Calu3 (cell line): ENCODE results near the gene MUC6. TPM values are rescaled to one million over a fixed set of nuclear protein-coding genes. Genes with fewer than 3 reads are reported as not detected.

ENCODE experiments used
- BruUV-seq: library from RNA; stranded (reverse); fragments of 400-500 nt; replicated peaks from 2 replicates; lab custom pipeline; 2021; lab: Mats Ljungman, UMichigan
- CTCF ChIA-PET: fragments of 300-600 bp; sonication (Branson Sonifier 250); formaldehyde crosslinking; loops from one replicate; lab custom pipeline; 2022; ENCODE audit warnings: antibody characterized with exemption; lab: Charles Lee
- DNase-seq: peaks from one replicate; pipeline ENCODE4 v3.0.0; 2022
- H3K27ac Mint-ChIP-seq: one replicate; pipeline ENCODE4 v1.8.0; 2022; ENCODE audit warnings: mixed read lengths; ENCODE audit not compliant: unreplicated experiment
- H3K27me3 Mint-ChIP-seq: one replicate; pipeline ENCODE4 v1.8.0; 2022; ENCODE audit warnings: mixed read lengths; ENCODE audit not compliant: unreplicated experiment
- H3K36me3 Mint-ChIP-seq: one replicate; pipeline ENCODE4 v1.8.0; 2022; ENCODE audit warnings: mild to moderate bottlenecking, moderate library complexity, mixed read lengths; ENCODE audit not compliant: insufficient read depth, unreplicated experiment
- H3K4me1 Mint-ChIP-seq: one replicate; pipeline ENCODE4 v1.8.0; 2022; ENCODE audit warnings: mild to moderate bottlenecking, low read depth, mixed read lengths; ENCODE audit not compliant: unreplicated experiment
- H3K4me3 Mint-ChIP-seq: one replicate; pipeline ENCODE4 v1.8.0; 2022; ENCODE audit warnings: mild to moderate bottlenecking, low read depth, moderate library complexity, mixed read lengths; ENCODE audit not compliant: unreplicated experiment
- H3K9me3 Mint-ChIP-seq: one replicate; pipeline ENCODE4 v1.8.0; 2022; ENCODE audit warnings: low read depth, mixed read lengths; ENCODE audit not compliant: unreplicated experiment
- intact Hi-C: fragments of 100-400 bp; cut with micrococcal nuclease; formaldehyde crosslinking; loops from one replicate; pipeline ENCODE4 v1.10.0; 2022; ENCODE audit not compliant: unreplicated experiment
- total RNA-seq: library from RNA; stranded (reverse); gene quantifications from 2 replicates; pipeline ENCODE4 v1.2.3, GENCODE V29; 2022
- TF ChIP-seq, protein P1 (sequence below): fragments of 200-600 bp; IDR thresholded peaks from one replicate; pipeline ENCODE4 v1.8.0; 2022; ENCODE audit warnings: antibody characterized with exemption; ENCODE audit not compliant: unreplicated experiment

Gene MUC6
- total RNA-seq, 1 experiment from 2014 or later = 0.73 TPM

DNA sequence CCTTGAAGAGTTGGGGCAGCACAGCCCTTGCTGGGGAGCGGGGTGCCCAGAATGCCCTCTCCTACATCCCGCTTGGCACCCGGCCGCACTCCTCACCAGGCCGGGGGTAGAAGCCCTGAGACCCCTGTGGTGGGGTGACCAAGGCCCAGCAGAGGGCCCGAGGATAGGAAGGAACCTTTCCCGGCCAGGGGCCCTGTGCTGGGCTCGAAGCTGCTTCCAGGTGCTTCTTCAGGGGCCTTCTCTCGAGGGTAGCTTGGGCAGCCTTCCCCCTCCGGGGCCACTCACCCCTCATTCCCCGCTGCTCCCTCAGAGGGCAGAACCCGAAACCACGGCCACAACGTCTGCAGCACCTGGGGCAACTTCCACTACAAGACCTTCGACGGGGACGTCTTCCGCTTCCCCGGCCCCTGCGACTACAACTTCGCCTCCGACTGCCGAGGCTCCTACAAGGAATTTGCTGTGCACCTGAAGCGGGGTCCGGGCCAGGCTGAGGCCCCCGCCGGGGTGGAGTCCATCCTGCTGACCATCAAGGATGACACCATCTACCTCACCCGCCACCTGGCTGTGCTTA lies 38.9 kb upstream of the MUC6 start:
- no peaks in the 10 kb centered on the region for H3K27me3 Mint-ChIP-seq

DNA sequence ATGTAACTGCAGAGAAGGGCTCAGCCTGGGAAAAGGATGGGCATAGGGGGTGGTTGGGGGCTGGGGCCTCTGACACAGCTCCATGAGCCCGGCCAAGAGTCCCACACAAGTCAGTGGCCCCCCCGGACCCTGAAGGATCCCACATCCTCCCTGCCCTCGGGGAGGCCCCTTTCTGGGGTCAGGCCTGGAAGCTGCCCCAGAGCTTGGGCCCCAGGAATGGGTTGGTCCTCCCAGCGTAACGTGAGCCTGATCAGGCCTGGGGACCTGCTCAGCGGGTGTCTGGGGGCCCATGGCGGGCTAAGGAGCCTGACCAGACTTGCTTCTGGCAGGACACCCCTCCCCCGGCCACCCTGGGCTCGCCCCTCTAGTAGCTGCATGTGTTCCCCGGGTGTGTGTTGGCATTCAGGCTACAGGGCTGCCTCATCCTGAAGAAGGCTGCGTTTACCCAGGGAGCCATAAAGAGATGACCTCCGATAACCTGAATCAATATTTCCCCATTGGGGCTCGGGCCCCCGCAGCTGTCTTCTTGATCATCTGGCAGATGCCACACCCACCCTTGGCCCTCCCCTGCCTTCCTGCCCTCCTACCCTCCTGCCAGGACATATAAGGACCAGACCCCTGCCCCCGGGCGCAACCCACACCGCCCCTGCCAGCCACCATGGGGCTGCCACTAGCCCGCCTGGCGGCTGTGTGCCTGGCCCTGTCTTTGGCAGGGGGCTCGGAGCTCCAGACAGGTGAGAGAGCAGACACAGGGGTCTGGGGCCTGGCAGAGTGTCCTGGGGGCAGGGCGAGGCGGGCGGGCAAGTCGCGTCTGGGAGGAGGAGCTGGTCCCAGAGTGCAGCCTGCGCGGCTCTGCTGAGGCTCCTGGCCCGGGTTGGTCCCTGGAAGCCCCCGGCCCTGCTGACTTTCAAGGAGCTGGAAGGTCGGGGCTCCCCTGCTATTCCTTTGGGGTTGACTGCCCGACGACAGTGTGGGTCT lies 38.0 kb upstream of the MUC6 start, which contains the start of gene MUC2:
TSS of gene MUC2 (plus strand) at position 631 of the 978 bp plus-strand sequence.
- no peak for DNase-seq
- Mint-ChIP-seq H3K27ac (no peak within 1 kb of the TSS), H3K4me1 (peaks cover 14% of the 10 kb centered on the region), H3K9me3 (no peaks in the 10 kb centered on the region), H3K36me3 (peaks cover 9% of the 10 kb centered on the region), H3K27me3 (no peaks in the 10 kb centered on the region), H3K4me3 (no peak within 1 kb of the TSS)
- intact Hi-C loops = no loop called here
- CTCF ChIA-PET = interaction anchor here (1.0 kb wide), 1 partner anchor 10 kb away, joined by 3 read pairs; no protein-coding TSS in a partner anchor
- BruUV-seq = no TSS peak
- TF ChIP-seq, protein P1, sequence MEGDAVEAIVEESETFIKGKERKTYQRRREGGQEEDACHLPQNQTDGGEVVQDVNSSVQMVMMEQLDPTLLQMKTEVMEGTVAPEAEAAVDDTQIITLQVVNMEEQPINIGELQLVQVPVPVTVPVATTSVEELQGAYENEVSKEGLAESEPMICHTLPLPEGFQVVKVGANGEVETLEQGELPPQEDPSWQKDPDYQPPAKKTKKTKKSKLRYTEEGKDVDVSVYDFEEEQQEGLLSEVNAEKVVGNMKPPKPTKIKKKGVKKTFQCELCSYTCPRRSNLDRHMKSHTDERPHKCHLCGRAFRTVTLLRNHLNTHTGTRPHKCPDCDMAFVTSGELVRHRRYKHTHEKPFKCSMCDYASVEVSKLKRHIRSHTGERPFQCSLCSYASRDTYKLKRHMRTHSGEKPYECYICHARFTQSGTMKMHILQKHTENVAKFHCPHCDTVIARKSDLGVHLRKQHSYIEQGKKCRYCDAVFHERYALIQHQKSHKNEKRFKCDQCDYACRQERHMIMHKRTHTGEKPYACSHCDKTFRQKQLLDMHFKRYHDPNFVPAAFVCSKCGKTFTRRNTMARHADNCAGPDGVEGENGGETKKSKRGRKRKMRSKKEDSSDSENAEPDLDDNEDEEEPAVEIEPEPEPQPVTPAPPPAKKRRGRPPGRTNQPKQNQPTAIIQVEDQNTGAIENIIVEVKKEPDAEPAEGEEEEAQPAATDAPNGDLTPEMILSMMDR = no peak

More for the DNA sequence above, 38.9 kb upstream of the MUC6 start:
- Mint-ChIP-seq H3K27ac (no peak overlapping the region), H3K9me3 (no peaks in the 10 kb centered on the region), H3K4me1 (peaks cover 14% of the 10 kb centered on the region), H3K36me3 (peaks cover 9% of the 10 kb centered on the region), H3K4me3 (no peak overlapping the region)
- CTCF ChIA-PET = no interaction called here
- intact Hi-C loops = no loop called here
- DNase-seq = no peak
- TF ChIP-seq, protein P1 = no peak
- BruUV-seq = no TSS peak

DNA sequence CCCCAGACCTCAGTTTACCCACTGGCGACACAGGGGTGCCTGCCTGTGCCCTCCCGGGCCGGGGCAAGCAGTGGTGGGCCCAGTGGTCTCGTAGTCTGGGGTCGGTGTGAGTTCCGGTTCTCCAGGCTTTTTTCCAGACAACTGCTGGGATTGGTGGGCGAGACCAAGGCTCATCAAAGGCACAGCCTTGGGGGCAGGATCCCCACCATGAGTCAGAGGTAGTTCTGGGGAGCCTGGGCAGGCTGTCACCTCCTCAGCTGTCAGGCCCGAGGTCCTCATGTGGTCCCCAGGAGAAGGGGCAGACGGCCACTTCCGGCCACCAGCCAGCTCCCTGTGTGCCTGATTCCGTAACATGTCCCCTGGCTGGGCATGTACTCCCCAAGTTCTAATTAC lies 37.3 kb upstream of the MUC6 start:
- no peak overlapping the region for H3K4me3 Mint-ChIP-seq
- H3K4me1 Mint-ChIP-seq = peaks cover 14% of the 10 kb centered on the region
- H3K27me3 Mint-ChIP-seq = no peaks in the 10 kb centered on the region
- TSS peak; percentile 35 for BruUV-seq
- intact Hi-C loops = no loop called here
- TF ChIP-seq, protein P1 = no peak
- peaks cover 9% of the 10 kb centered on the region for H3K36me3 Mint-ChIP-seq
- CTCF ChIA-PET = interaction anchor here (1.0 kb wide), 1 partner anchor 11 kb away, joined by 3 read pairs; no protein-coding TSS in a partner anchor
- no peaks in the 10 kb centered on the region for H3K9me3 Mint-ChIP-seq
- H3K27ac Mint-ChIP-seq = no peak overlapping the region
- DNase-seq = no peak

DNA sequence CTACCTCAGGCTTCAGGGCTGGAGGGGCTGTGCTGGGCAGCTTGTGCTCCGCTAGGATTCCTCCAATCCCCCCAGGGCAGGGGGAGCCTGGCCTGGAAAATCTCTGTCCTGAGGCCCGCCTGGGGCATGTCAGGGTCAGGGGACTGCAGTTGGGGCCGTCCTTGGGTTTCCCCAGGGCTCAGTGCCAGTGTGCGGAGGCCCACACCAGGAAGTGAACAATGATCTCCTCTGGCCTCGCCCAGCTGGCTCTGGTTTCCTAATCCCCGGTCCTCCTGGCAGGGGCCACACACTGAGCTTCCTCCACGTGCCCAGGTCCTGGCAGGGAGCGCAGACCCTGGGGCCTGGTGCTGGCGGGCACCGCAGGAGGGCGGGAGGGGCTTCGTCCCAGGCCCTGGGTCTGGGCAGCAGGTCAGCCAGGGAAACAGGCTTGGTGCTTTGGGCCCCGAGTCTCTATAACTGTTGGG lies 36.8 kb upstream of the MUC6 start:
- TF ChIP-seq, protein P1 = no peak

More for the DNA sequence above, 36.8 kb upstream of the MUC6 start:
- H3K27ac Mint-ChIP-seq = peak overlapping the region; percentile 63
- BruUV-seq = no TSS peak
- intact Hi-C loops = no loop called here
- no peaks in the 10 kb centered on the region for H3K27me3 Mint-ChIP-seq
- no peak overlapping the region for H3K4me3 Mint-ChIP-seq
- DNase-seq = peak; percentile 88
- peaks cover 9% of the 10 kb centered on the region for H3K36me3 Mint-ChIP-seq
- CTCF ChIA-PET = interaction anchor here (0.6 to 0.7 kb wide), 2 partner anchors 121 to 230 kb away, joined by 3 to 6 read pairs; no protein-coding TSS in a partner anchor
- peaks cover 14% of the 10 kb centered on the region for H3K4me1 Mint-ChIP-seq
- H3K9me3 Mint-ChIP-seq = no peaks in the 10 kb centered on the region
